ENCODE measurements around the gene STAT5A.

DNA sequence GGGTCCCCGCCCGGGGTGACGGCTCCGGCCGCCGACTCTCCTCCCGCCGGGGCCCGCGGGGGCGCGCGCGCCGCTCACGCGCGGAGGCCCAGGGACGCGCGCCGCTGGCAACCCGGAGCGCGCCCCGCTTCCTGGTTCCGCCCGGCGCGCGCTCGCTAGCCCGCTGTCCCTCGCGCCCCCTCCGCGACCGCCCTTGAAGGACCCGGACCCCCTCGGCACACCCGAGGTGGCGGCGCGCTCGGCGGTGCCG lies 12.0 kb upstream of the STAT5A start, which contains the start of gene STAT5B:
- TF ChIP-seq, protein P1, sequence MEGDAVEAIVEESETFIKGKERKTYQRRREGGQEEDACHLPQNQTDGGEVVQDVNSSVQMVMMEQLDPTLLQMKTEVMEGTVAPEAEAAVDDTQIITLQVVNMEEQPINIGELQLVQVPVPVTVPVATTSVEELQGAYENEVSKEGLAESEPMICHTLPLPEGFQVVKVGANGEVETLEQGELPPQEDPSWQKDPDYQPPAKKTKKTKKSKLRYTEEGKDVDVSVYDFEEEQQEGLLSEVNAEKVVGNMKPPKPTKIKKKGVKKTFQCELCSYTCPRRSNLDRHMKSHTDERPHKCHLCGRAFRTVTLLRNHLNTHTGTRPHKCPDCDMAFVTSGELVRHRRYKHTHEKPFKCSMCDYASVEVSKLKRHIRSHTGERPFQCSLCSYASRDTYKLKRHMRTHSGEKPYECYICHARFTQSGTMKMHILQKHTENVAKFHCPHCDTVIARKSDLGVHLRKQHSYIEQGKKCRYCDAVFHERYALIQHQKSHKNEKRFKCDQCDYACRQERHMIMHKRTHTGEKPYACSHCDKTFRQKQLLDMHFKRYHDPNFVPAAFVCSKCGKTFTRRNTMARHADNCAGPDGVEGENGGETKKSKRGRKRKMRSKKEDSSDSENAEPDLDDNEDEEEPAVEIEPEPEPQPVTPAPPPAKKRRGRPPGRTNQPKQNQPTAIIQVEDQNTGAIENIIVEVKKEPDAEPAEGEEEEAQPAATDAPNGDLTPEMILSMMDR (conservative IDR thresholded peaks at IDR 0.05; ENCODE audit: low read depth, low read length), result no peak
- no peak for TF ChIP-seq EZH2 (IDR thresholded peaks at IDR 0.05; ENCODE audit: borderline replicate concordance, low read depth, low read length, poor library complexity, severe bottlenecking)

All from A673 (cell line).